ENCODE results near the gene IFITM1.

GRCh38 chr11:327581-327923 lies 13.7 kb downstream of the IFITM1 start:
- TF ChIP-seq, protein P1, sequence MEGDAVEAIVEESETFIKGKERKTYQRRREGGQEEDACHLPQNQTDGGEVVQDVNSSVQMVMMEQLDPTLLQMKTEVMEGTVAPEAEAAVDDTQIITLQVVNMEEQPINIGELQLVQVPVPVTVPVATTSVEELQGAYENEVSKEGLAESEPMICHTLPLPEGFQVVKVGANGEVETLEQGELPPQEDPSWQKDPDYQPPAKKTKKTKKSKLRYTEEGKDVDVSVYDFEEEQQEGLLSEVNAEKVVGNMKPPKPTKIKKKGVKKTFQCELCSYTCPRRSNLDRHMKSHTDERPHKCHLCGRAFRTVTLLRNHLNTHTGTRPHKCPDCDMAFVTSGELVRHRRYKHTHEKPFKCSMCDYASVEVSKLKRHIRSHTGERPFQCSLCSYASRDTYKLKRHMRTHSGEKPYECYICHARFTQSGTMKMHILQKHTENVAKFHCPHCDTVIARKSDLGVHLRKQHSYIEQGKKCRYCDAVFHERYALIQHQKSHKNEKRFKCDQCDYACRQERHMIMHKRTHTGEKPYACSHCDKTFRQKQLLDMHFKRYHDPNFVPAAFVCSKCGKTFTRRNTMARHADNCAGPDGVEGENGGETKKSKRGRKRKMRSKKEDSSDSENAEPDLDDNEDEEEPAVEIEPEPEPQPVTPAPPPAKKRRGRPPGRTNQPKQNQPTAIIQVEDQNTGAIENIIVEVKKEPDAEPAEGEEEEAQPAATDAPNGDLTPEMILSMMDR (conservative IDR thresholded peaks at IDR 0.05 in 1 of 2, IDR thresholded peaks at IDR 0.05 in 1 of 2; ENCODE audit: extremely low read depth in 1 of 2, insufficient read depth in 1 of 2, low read depth in 1 of 2, low read length in 2 of 2), result no peak
- no peak for TF ChIP-seq EZH2 (IDR thresholded peaks at IDR 0.05; ENCODE audit: borderline replicate concordance, low read length)
